ENCODE data around the gene SPPL2C. TPM values are rescaled to one million over a fixed set of nuclear protein-coding genes. Genes with fewer than 3 reads are reported as not detected.

SPPL2C gene
- total and polyA plus RNA-seq, 2 of the 13 experiments (the other 11 are each of a cell fraction or from before 2014, with no cell fraction given) = not detected

- no peak overlapping the region for H2AFZ ChIP-seq (ENCODE audit: low read length)
- ChIA-PET CTCF (ENCODE audit: low intra/inter-chr PET ratio, low total read pairs) (no interaction called here), POLR2A (no interaction called here)
- no peaks in the 10 kb centered on the region for H3K9me3 ChIP-seq (ENCODE audit: low read length)
- DNase-seq (ENCODE audit: low spot score) (no peak), ATAC-seq (no peak), FAIRE-seq (no peak)
- no peaks in the 10 kb centered on the region for H3K4me1 ChIP-seq (ENCODE audit: insufficient read depth, low read length)
- in situ Hi-C loops (cut with HindIII; ENCODE audit: extremely low pct_ligation_motif_present, low pct_unique_long_range_greater_than_20kb) = loop anchor here (10.0 kb wide), 1 partner anchor 64 kb away; no protein-coding TSS in a partner anchor
- H4K20me1 ChIP-seq (ENCODE audit: insufficient read depth, low read length) = no peaks in the 10 kb centered on the region
- no TSS peak for BruUV-seq (replicated peaks)
- intact Hi-C loops (cut with micrococcal nuclease; ENCODE audit: unreplicated experiment) = no loop called here
- peaks cover 4 to 56% of the 10 kb centered on the region in 2 experiments; a peak in 4 of 5 replicates for H3K27me3 ChIP-seq (ENCODE audit: control insufficient read depth in 1 of 2, insufficient read depth in 2 of 2, low read length in 2 of 2)
- TF ChIP-seq TEAD2 (CRISPR knock-in tag; IDR thresholded peaks at IDR 0.05) = no peak
- peak; percentile 45 for TF ChIP-seq HNRNPK (IDR thresholded peaks at IDR 0.05; ENCODE audit: low read depth, low read length, poor library complexity, severe bottlenecking)
- no peak for TF ChIP-seq PHF21A (CRISPR knock-in tag; IDR thresholded peaks at IDR 0.05)
- TF ChIP-seq MAX (IDR thresholded peaks at IDR 0.05) = no peak
- H3K36me3 ChIP-seq (replicated peaks in 1 of 2; ENCODE audit: control insufficient read depth in 1 of 2, insufficient read depth in 2 of 2, low read length in 2 of 2) = no peaks in the 10 kb centered on the region
- no peak overlapping the region for H3K27ac ChIP-seq (ENCODE audit: extremely low read length, insufficient read depth, low read length)
- no peaks in the 10 kb centered on the region for H3K79me2 ChIP-seq (ENCODE audit: insufficient read depth, low read length)
- no peak overlapping the region for H3K4me2 ChIP-seq (ENCODE audit: low read depth, low read length)
- H3K4me3 ChIP-seq (replicated peaks in 1 of 3; ENCODE audit: insufficient read depth in 1 of 3, low read depth in 2 of 3, low read length in 3 of 3) = no peak overlapping the region
- 7% methylated on average over 4 of the region's 4 CpGs for WGBS (ENCODE audit: low lambda C conversion rate)
- H3K9ac ChIP-seq (ENCODE audit: insufficient read depth, low read depth, low read length) = no peak overlapping the region
Observed at GRCh38 chr17:45870342-45870974, 25.8 kb downstream of the SPPL2C start.

- Histone ChIP-seq H4K20me1 (ENCODE audit: insufficient read depth, low read length) (no peaks in the 10 kb centered on the region), H3K36me3 (replicated peaks in 1 of 2; ENCODE audit: control insufficient read depth in 1 of 2, insufficient read depth in 2 of 2, low read length in 2 of 2) (no peaks in the 10 kb centered on the region), H3K27ac (ENCODE audit: extremely low read length, insufficient read depth, low read length) (no peak overlapping the region), H2AFZ (ENCODE audit: low read length) (no peak overlapping the region), H3K79me2 (ENCODE audit: insufficient read depth, low read length) (no peaks in the 10 kb centered on the region), H3K9me3 (ENCODE audit: low read length) (no peaks in the 10 kb centered on the region), H3K27me3 (ENCODE audit: control insufficient read depth in 1 of 2, insufficient read depth in 2 of 2, low read length in 2 of 2) (peaks cover 2 to 56% of the 10 kb centered on the region in 2 experiments; a peak in 3 of 5 replicates), H3K4me2 (ENCODE audit: low read depth, low read length) (no peak overlapping the region), H3K9ac (ENCODE audit: insufficient read depth, low read depth, low read length) (no peak overlapping the region), H3K4me3 (replicated peaks in 1 of 3; ENCODE audit: insufficient read depth in 1 of 3, low read depth in 2 of 3, low read length in 3 of 3) (no peak overlapping the region), H3K4me1 (ENCODE audit: insufficient read depth, low read length) (no peaks in the 10 kb centered on the region)
- ChIA-PET CTCF (ENCODE audit: low intra/inter-chr PET ratio, low total read pairs) (no interaction called here), POLR2A (no interaction called here)
- in situ Hi-C loops (cut with HindIII; ENCODE audit: extremely low pct_ligation_motif_present, low pct_unique_long_range_greater_than_20kb) (loop anchor here (10.0 kb wide), 1 partner anchor 63 kb away; no protein-coding TSS in a partner anchor), intact Hi-C loops (cut with micrococcal nuclease; ENCODE audit: unreplicated experiment) (no loop called here)
- no peak for ATAC-seq
- no TSS peak for BruUV-seq (replicated peaks)
- TF ChIP-seq ZBTB38 (CRISPR knock-in tag; IDR thresholded peaks at IDR 0.05) = no peak
- no peak for TF ChIP-seq ZNF460 (CRISPR knock-in tag; IDR thresholded peaks at IDR 0.05; ENCODE audit: borderline replicate concordance)
- TF ChIP-seq TEAD2 (CRISPR knock-in tag; IDR thresholded peaks at IDR 0.05) = no peak
- TF ChIP-seq ZNF562 (CRISPR knock-in tag; IDR thresholded peaks at IDR 0.05; ENCODE audit: borderline replicate concordance) = no peak
- TF ChIP-seq KAT7 (CRISPR knock-in tag; IDR thresholded peaks at IDR 0.05; ENCODE audit: borderline replicate concordance) = no peak
- TF ChIP-seq RFXAP (CRISPR knock-in tag; IDR thresholded peaks at IDR 0.05; ENCODE audit: borderline replicate concordance) = no peak
- TF ChIP-seq CSRNP2 (CRISPR knock-in tag; conservative IDR thresholded peaks at IDR 0.05; ENCODE audit: low read depth) = no peak
- no peak for TF ChIP-seq ZNF713 (CRISPR knock-in tag; IDR thresholded peaks at IDR 0.05)
- no peak for TF ChIP-seq REL (CRISPR knock-in tag; conservative IDR thresholded peaks at IDR 0.05)
- no peak for TF ChIP-seq ASH2L (IDR thresholded peaks at IDR 0.05; ENCODE audit: insufficient read length, low read depth, low read length)
- WGBS (ENCODE audit: low lambda C conversion rate) = 12% methylated on average over 5 of the region's 5 CpGs
- no peak for DNase-seq (ENCODE audit: low spot score)
- no peak for FAIRE-seq
Observed at GRCh38 chr17:45871718-45872117, 27.0 kb downstream of the SPPL2C start.

All from HepG2 (cell line).